ENCODE data around the gene GATA1. TPM values are rescaled to one million over a fixed set of nuclear protein-coding genes. Genes with fewer than 3 reads are reported as not detected.

GATA1 gene
- total RNA-seq, 3 donors from 2014 or later, result 0.32 TPM; not detected in 2

DNA sequence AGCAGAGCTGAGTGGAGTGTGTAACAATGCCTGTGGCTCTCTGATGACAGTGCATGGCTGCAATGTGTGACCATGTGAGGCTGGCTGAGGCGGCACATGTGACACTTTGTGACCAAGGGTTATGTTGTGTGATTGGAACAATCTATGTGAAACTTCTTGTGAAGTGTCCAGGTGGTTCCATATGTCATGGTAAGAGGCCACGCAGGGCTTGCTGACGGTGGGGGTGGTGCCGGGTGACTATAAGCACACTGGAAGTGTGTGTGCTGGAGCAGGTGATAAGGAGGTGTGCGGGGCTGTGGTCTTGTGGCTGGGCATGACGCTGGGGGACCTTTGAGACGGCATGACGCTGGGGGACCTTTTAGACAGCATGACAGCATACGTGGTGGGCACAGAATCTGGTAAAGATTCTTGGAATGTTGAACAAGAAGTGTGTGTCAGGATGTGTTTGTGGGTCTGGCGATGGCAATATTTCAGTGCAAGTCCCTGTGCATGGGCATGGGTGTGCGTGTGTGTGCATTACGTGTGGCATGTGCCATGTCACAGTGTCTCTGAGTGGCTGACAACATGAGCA is 8.0 kb downstream of the GATA1 start:
- no peaks in the 10 kb centered on the region for H3K4me1 ChIP-seq (ENCODE audit: low read depth)
- intact Hi-C loops (cut with DNase I, micrococcal nuclease), result no loop called here
- no peak for DNase-seq
- H3K36me3 ChIP-seq (ENCODE audit: low read depth), result no peaks in the 10 kb centered on the region
- TF ChIP-seq, protein P1, sequence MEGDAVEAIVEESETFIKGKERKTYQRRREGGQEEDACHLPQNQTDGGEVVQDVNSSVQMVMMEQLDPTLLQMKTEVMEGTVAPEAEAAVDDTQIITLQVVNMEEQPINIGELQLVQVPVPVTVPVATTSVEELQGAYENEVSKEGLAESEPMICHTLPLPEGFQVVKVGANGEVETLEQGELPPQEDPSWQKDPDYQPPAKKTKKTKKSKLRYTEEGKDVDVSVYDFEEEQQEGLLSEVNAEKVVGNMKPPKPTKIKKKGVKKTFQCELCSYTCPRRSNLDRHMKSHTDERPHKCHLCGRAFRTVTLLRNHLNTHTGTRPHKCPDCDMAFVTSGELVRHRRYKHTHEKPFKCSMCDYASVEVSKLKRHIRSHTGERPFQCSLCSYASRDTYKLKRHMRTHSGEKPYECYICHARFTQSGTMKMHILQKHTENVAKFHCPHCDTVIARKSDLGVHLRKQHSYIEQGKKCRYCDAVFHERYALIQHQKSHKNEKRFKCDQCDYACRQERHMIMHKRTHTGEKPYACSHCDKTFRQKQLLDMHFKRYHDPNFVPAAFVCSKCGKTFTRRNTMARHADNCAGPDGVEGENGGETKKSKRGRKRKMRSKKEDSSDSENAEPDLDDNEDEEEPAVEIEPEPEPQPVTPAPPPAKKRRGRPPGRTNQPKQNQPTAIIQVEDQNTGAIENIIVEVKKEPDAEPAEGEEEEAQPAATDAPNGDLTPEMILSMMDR (IDR thresholded peaks at IDR 0.05), result no peak
- ATAC-seq, result no peak
- no peaks in the 10 kb centered on the region for H3K9me3 ChIP-seq
- H3K4me3 ChIP-seq, result no peak overlapping the region

DNA sequence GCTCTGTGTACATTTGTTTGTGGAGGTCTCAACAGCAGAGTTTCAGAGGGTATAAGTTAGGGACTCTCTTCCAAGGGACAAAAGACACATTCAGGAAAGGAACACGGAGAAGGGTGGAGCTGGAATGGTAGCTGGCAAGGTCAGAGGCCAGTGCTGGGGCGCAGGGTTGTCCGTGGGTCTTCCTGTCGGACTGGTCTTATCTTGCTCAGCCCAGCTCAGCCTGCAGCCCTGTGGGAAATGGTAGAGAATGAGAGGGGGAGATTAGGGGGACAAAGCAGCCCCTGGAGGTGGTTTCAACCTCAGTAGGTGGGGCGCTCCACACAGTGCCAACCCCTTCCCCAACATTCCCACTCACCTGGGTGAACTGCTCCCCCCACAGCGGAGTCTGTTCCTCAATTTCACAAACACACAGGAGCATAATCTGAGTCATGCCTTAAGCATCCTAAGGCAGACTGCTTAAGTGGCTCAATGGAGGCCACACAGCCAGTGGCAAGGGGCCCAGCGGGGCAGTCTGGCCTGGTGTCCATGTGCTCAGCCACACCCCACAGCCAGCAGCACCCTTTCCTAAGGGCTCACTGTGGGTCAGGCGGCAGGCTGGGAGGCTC is 8.6 kb downstream of the GATA1 start:
- H3K36me3 ChIP-seq (ENCODE audit: low read depth), result no peaks in the 10 kb centered on the region
- TF ChIP-seq, protein P1 (IDR thresholded peaks at IDR 0.05), result no peak
- intact Hi-C loops (cut with DNase I, micrococcal nuclease), result no loop called here
- no peak overlapping the region for H3K4me3 ChIP-seq
- H3K9me3 ChIP-seq, result no peaks in the 10 kb centered on the region
- ATAC-seq (no peak), DNase-seq (no peak)
- H3K4me1 ChIP-seq (ENCODE audit: low read depth), result no peaks in the 10 kb centered on the region

DNA sequence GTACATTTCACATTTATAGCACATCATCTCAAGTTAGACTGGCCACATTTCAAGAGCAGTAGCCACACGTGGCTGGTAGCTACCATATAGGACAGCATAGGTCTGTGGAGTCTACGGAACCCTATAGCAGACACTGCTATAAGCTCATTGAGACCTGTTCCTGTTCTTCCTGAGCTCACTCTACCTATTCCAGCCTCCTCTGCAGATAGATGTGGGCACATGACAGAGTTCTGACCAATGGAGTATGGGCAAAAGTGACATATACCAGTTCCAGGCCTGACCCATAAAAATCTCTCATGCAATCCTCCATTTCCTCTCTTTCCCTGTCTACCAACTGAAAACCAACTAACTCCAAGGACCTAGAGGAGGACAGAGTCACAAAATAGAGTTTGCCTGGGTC is 11.9 kb downstream of the GATA1 start:
- Histone ChIP-seq H3K4me1 (ENCODE audit: low read depth) (no peaks in the 10 kb centered on the region), H3K4me3 (no peak overlapping the region), H3K36me3 (ENCODE audit: low read depth) (peaks cover 3% of the 10 kb centered on the region), H3K9me3 (no peaks in the 10 kb centered on the region)
- TF ChIP-seq, protein P1 (IDR thresholded peaks at IDR 0.05), result no peak
- intact Hi-C loops (cut with DNase I, micrococcal nuclease), result no loop called here
- DNase-seq (no peak), ATAC-seq (no peak)

DNA sequence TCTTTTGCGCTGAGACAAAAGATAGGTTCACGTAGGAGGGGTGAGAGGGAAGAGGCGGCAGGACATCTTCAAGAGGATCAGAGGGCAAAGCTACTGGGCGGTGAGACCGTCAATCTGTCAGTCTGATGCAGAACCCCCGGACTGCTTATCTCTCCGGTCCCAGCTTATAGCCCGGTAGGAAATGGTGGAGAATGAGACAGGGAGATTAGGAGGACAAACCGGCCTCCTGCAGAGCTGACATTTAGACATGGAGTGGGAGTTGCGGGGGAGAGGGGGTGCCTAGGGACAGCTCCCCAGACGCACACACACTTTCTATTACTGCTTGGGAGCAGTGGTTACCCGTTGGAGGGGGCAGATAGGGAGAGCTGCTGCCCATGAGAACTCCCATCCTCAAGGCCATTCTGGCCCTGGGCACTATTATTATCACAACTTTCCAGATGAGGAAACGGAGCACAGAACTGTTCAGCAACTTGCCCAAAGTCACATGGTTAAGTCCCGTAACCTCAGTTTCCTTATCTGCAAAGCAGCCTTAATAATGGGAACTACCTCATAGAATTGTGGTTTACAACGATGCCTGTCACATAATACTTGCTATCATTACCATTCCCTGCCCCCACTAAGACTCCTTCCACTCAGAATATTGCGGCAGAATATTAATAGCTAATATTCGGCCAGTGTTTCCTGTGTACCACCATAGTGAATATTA is 14.3 kb downstream of the GATA1 start:
- intact Hi-C loops (cut with DNase I, micrococcal nuclease), result no loop called here
- ATAC-seq (no peak), DNase-seq (peak in 1 of 3 donors; percentile 7)
- Histone ChIP-seq H3K9me3 (no peaks in the 10 kb centered on the region), H3K4me3 (peak overlapping the region; percentile 26), H3K4me1 (ENCODE audit: low read depth) (no peaks in the 10 kb centered on the region), H3K36me3 (ENCODE audit: low read depth) (peaks cover 3% of the 10 kb centered on the region)
- TF ChIP-seq, protein P1 (IDR thresholded peaks at IDR 0.05), result no peak

DNA sequence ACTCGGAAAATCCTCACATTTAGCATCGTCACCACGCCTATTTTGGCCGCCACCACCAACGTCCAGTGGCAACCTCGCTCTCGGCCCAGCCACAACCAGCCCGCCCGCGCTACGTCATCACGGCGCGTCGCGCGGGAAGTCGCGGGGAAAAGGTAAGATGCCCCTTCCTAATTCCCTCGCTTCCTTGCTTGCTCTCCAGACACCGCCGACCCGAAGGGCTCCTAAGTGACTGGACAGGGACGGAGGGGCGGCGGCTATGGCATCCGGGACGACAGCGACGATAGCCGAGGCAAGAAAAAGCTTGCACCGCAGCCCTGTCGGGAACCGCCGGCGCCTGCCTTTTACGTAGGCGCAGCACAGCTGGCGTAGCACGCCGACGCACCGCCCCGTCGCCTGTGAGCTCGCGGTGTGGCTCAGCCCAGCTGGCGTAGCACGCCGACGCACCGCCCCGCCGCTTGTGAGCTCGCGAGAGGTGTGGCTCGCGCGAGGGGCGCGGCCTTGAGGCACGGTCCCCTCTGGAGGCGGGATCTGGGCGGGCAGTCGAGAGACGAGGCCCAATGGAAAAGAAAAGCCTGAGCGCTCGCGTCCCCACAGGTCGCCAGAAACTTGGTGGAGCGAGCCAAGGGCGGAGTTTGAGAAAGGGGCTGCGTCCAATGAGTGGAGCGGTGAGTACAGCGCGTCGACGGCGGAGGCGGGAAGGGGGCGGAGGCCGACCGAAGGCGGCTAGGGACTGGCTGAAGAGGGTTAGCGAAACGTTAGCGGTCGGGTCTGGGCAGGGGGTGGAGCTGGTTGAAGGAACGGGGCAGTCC is 15.1 kb downstream of the GATA1 start, which contains the start of gene HDAC6:
Gene HDAC6, plus strand, starts transcription at position 788 of the 809 bp plus-strand sequence. CDS start 626 bp downstream, outside the sequence.
- ATAC-seq (peak; percentile 90), DNase-seq (peak; percentile 94 to 98 (median 96))
- TF ChIP-seq, protein P1 (IDR thresholded peaks at IDR 0.05), result no peak
- Histone ChIP-seq H3K4me3 (peak within 1 kb of the TSS; percentile 26), H3K9me3 (no peaks in the 10 kb centered on the region), H3K4me1 (ENCODE audit: low read depth) (no peaks in the 10 kb centered on the region), H3K36me3 (ENCODE audit: low read depth) (peaks cover 3% of the 10 kb centered on the region)
- intact Hi-C loops (cut with DNase I, micrococcal nuclease), result no loop called here
